K562 (cell line): ENCODE data around the gene RPL38. TPM values are rescaled to one million over a fixed set of nuclear protein-coding genes. Genes with fewer than 3 reads are reported as not detected.

Experiments used
- ATAC-seq: fragments of 200-7000 bp; cut with Tn5 transposase; 3 replicates; pipeline ENCODE4 v1.9.1; 2020; ENCODE audit warnings: moderate library complexity
- BruUV-seq: library from RNA; stranded (reverse); fragments of 400-500 nt; replicated peaks from 2 replicates; lab custom pipeline; 2021; lab: Mats Ljungman, UMichigan
- CTCF ChIA-PET: fragments of 300-600 bp; formaldehyde crosslinking; extraction: SDS; loops from one replicate; lab custom pipeline; 2021; ENCODE audit warnings: low intra/inter-chr PET ratio; lab: Yijun Ruan, JAX
- POLR2A ChIA-PET: fragments of 300-600, 350-650 bp; sonication (Branson Sonifier 250); formaldehyde crosslinking; extraction: SDS; loops from one replicate; lab custom pipeline; 2021; ENCODE audit warnings: antibody characterized with exemption, inconsistent platforms; lab: Yijun Ruan, JAX
- DNase-seq, 4 experiments: peaks; one replicate each; pipeline versions ENCODE4 v3.0.0 to v3.0.0-alpha.2; 2011 to 2018; ENCODE audit warnings: low spot score in 3 of 4, mixed read lengths in 3 of 4; ENCODE audit errors: extremely low read depth in 1 of 4
- FAIRE-seq: peaks from 2 replicates; lab custom pipeline; 2011; peaks lifted over from hg19 to GRCh38; lab: Jason Lieb, UNC
- H2AFZ ChIP-seq: 2 replicates; pipeline ENCODE4 v1.6.0; 2011; ENCODE audit warnings: low read depth, low read length, control low read depth, inconsistent platforms
- H3K27ac ChIP-seq: fragments of 200-600 bp; 3 replicates; pipeline ENCODE4 v1.8.0; 2011; ENCODE audit warnings: low read depth, mild to moderate bottlenecking, control low read depth, inconsistent platforms, low read length, moderate library complexity, mixed read lengths; ENCODE audit errors: extremely low read depth
- H3K27me3 ChIP-seq, 2 experiments: fragments of 300-600 bp in 1 of 2; 2 replicates in 1 of 2; 3 replicates in 1 of 2; pipeline versions ENCODE4 v1.6.0 to v1.8.0; 2011; ENCODE audit warnings: inconsistent platforms in 2 of 2, low read length in 2 of 2, mild to moderate bottlenecking in 1 of 2, mixed read lengths in 1 of 2, moderate library complexity in 1 of 2; ENCODE audit not compliant: control insufficient read depth in 2 of 2, insufficient read depth in 2 of 2
- H3K36me3 ChIP-seq: fragments of 300-600 bp; 3 replicates; pipeline ENCODE4 v1.8.0; 2011; ENCODE audit warnings: mild to moderate bottlenecking, low read length, inconsistent platforms; ENCODE audit not compliant: control insufficient read depth, insufficient read depth
- H3K4me1 ChIP-seq, 2 experiments: fragments of 200-600 bp in 1 of 2; replicated peaks in 1 of 2; 2 replicates in 1 of 2; 3 replicates in 1 of 2; pipeline versions ENCODE4 v1.5.1 to v1.8.0; 2011; ENCODE audit warnings: inconsistent platforms in 2 of 2, low read length in 2 of 2, mild to moderate bottlenecking in 1 of 2, mixed read lengths in 1 of 2, moderate library complexity in 1 of 2; ENCODE audit not compliant: control insufficient read depth in 2 of 2, insufficient read depth in 2 of 2
- H3K4me2 ChIP-seq: 2 replicates; pipeline ENCODE4 v1.6.1; 2011; ENCODE audit warnings: low read length, control low read depth, inconsistent platforms, mixed read lengths; ENCODE audit not compliant: insufficient read depth
- H3K4me3 ChIP-seq: fragments of 200-600 bp; sonication (generic), shearing (Covaris generic); 2 replicates; pipeline ENCODE4 v1.5.1; 2016; ENCODE audit warnings: control low read depth, inconsistent platforms
- H3K79me2 ChIP-seq: fragments of 200-600 bp; 3 replicates; pipeline ENCODE4 v1.8.0; 2011; ENCODE audit warnings: low read length, inconsistent platforms; ENCODE audit not compliant: control insufficient read depth, insufficient read depth
- H3K9ac ChIP-seq, 2 experiments: 2 replicates each; pipeline versions ENCODE4 v1.6.0 to v1.6.1; 2011; ENCODE audit warnings: low read depth in 2 of 2, low read length in 2 of 2, control low read depth in 1 of 2, inconsistent platforms in 1 of 2, mild to moderate bottlenecking in 1 of 2, mixed read lengths in 1 of 2; ENCODE audit not compliant: insufficient read depth in 1 of 2
- H3K9me1 ChIP-seq: one replicate; pipeline ENCODE4 v1.6.0; 2011; ENCODE audit warnings: inconsistent platforms, mild to moderate bottlenecking, low read length, moderate library complexity; ENCODE audit not compliant: control insufficient read depth, insufficient read depth
- H3K9me3 ChIP-seq: replicated peaks from 2 replicates; pipeline ENCODE4 v1.5.1; 2011; ENCODE audit warnings: low read depth, low read length, inconsistent platforms; ENCODE audit not compliant: control insufficient read depth, insufficient read depth
- H4K20me1 ChIP-seq: replicated peaks from 2 replicates; pipeline ENCODE4 v1.6.1; 2011; ENCODE audit warnings: low read length, inconsistent platforms, mixed read lengths; ENCODE audit not compliant: control insufficient read depth, insufficient read depth
- CSDE1 ChIP-seq, 2 experiments: fragments of 450-650 bp; IDR thresholded peaks; 2 replicates each; pipeline ENCODE4 v1.6.1; 2016; ENCODE audit warnings: mild to moderate bottlenecking in 1 of 2
- CXXC5 ChIP-seq: fragments of 250-450 bp; sonication (Bioruptor Pico); IDR thresholded peaks from 2 replicates; pipeline ENCODE4 v1.8.0; 2022; ENCODE audit warnings: inconsistent platforms, mild to moderate bottlenecking, moderate library complexity
- MAX ChIP-seq: sonication (generic); formaldehyde crosslinking; IDR thresholded peaks from 2 replicates; pipeline ENCODE4 v1.9.0; 2022; ENCODE audit warnings: mild to moderate bottlenecking, missing genetic modification reagents
- RCOR1 ChIP-seq, 2 experiments: IDR thresholded peaks; 2 replicates each; pipeline ENCODE4 v1.6.1; 2012; ENCODE audit warnings: low read depth in 2 of 2, low read length in 2 of 2, borderline replicate concordance in 1 of 2, improper control_type of control experiment in 1 of 2
- SMARCA4 ChIP-seq: fragments of 450-650 bp; IDR thresholded peaks from 2 replicates; pipeline ENCODE4 v1.6.1; 2016
- U2AF2 ChIP-seq: fragments of 200-400 bp; formaldehyde crosslinking; optimal IDR thresholded peaks from 2 replicates; pipeline ENCODE3; 2017; ENCODE audit warnings: low read depth, mild to moderate bottlenecking, low read length
- ZNF280A ChIP-seq: fragments of 450-650 bp; IDR thresholded peaks from 2 replicates; pipeline ENCODE4 v1.6.1; 2018; ENCODE audit warnings: mild to moderate bottlenecking, low read depth; ENCODE audit not compliant: partially characterized antibody
- ZNF445 ChIP-seq: fragments of 250-450 bp; sonication (Bioruptor Pico); IDR thresholded peaks from 2 replicates; pipeline ENCODE4 v1.4.0; 2020; ENCODE audit warnings: low read depth, mild to moderate bottlenecking, moderate library complexity
- WGBS: fragments of 100-300 bp; shearing (Covaris generic); methylation state at CpG from one replicate; pipeline ENCODE4 v1.1.6; 2016; ENCODE audit warnings: low coverage, mixed read lengths; ENCODE audit not compliant: insufficient coverage; ENCODE audit errors: missing lambda C conversion rate; 5-methylcytosine and 5-hydroxymethylcytosine counted together
- in situ Hi-C: fragments of 300-500 bp; cut with MboI; formaldehyde crosslinking; loops from 4 replicates; pipeline ENCODE4 v1.15.0; 2018; ENCODE audit warnings: inconsistent platforms, mixed read lengths
- intact Hi-C: fragments of 100-400 bp; cut with micrococcal nuclease; formaldehyde crosslinking; loops from 2 replicates; pipeline ENCODE4 v1.14.2; 2022
- polyA plus RNA-seq, 8 experiments: library from polyadenylated mRNA; depleted of rRNA in 4 of 8; stranded (reverse) in 5 of 8; unstranded in 3 of 8; fragments of >200 nt; fragmentation: Nextera tagmentation in 2 of 8; fragmentation: Illumina TruSeq in 1 of 8; extraction: Ambion mirVana in 2 of 8; extraction: Trizol in 1 of 8; gene quantifications; 2 replicates each; pipeline versions ENCODE4 v1.2.1 to v1.2.3, GENCODE V29; 2011 to 2014; ENCODE audit warnings: inconsistent platforms in 1 of 8, missing spikeins in 1 of 8
- total RNA-seq, 7 experiments: library from RNA; depleted of rRNA in 6 of 7; stranded (reverse); fragments of >200 nt in 6 of 7; fragmentation: Illumina TruSeq in 2 of 7; extraction: Trizol in 2 of 7; gene quantifications; 2 replicates each; pipeline versions ENCODE4 v1.2.1 to v1.2.3, GENCODE V29; 2011 to 2021; ENCODE audit warnings: low replicate concordance in 1 of 7

The RPL38 gene
- total and polyA plus RNA-seq, 9 of the 15 experiments (the other 6 are each of a cell fraction or from before 2014, with no cell fraction given) = 1,224 to 3,864 (median 1,939) TPM

- FAIRE-seq (no peak), DNase-seq (no peak), ATAC-seq (peak; percentile 39)
- intact Hi-C loops (no loop called here), in situ Hi-C loops (no loop called here)
- Histone ChIP-seq H3K9me1 (no peaks in the 10 kb centered on the region), H3K4me2 (no peak overlapping the region), H3K9me3 (no peaks in the 10 kb centered on the region), H3K4me3 (no peak overlapping the region), H3K36me3 (no peaks in the 10 kb centered on the region), H3K79me2 (no peaks in the 10 kb centered on the region), H3K27ac (no peak overlapping the region), H2AFZ (no peak overlapping the region), H3K27me3 (peaks cover 0 to 31% of the 10 kb centered on the region in 2 experiments; a peak in 2 of 5 replicates), H3K9ac (no peak overlapping the region), H4K20me1 (no peaks in the 10 kb centered on the region), H3K4me1 (peaks cover 0 to 23% of the 10 kb centered on the region in 2 experiments; a peak in 2 of 5 replicates)
- no TSS peak for BruUV-seq
- ChIA-PET CTCF (no interaction called here), POLR2A (no interaction called here)
- no peak for TF ChIP-seq U2AF2
- TF ChIP-seq CXXC5 (CRISPR knock-in tag) = no peak
- no peak for TF ChIP-seq ZNF445
- TF ChIP-seq CSDE1 (IDR thresholded peaks at IDR 0.05) = no peak
- WGBS = 12% methylated on average over 18 of the region's 21 CpGs
Measured at GRCh38 chr17:74245145-74245831, 41.8 kb downstream of the RPL38 start.

- ChIA-PET POLR2A (interaction anchor here (0.6 kb wide), 1 partner anchor 9 kb away, joined by 3 read pairs; no protein-coding TSS in a partner anchor), CTCF (no interaction called here)
- no peak overlapping the region for H3K9ac ChIP-seq
- H3K36me3 ChIP-seq = no peaks in the 10 kb centered on the region
- H3K27ac ChIP-seq = no peak overlapping the region
- no peak overlapping the region for H3K4me3 ChIP-seq
- peaks cover 0 to 24% of the 10 kb centered on the region in 2 experiments; a peak in 2 of 5 replicates for H3K4me1 ChIP-seq
- H3K4me2 ChIP-seq = no peak overlapping the region
- H4K20me1 ChIP-seq = no peaks in the 10 kb centered on the region
- in situ Hi-C loops (no loop called here), intact Hi-C loops (no loop called here)
- H3K27me3 ChIP-seq = peaks cover 0 to 37% of the 10 kb centered on the region in 2 experiments; a peak in 2 of 5 replicates
- no peak overlapping the region for H2AFZ ChIP-seq
- no TSS peak for BruUV-seq
- no peaks in the 10 kb centered on the region for H3K79me2 ChIP-seq
- no peaks in the 10 kb centered on the region for H3K9me1 ChIP-seq
- WGBS = 3% methylated on average over 3 of the region's 5 CpGs
- FAIRE-seq (no peak), DNase-seq (no peak), ATAC-seq (no peak)
- H3K9me3 ChIP-seq = no peaks in the 10 kb centered on the region
- no peak for TF ChIP-seq SMARCA4
- no peak for TF ChIP-seq MAX (CRISPR knock-in tag)
- TF ChIP-seq ZNF280A = no peak
- no peak for TF ChIP-seq RCOR1 (IDR thresholded peaks at IDR 0.05; ENCODE audit: borderline replicate concordance in 1 of 2, low read depth in 2 of 2, low read length in 2 of 2)
Measured at GRCh38 chr17:74245871-74246270, 42.4 kb downstream of the RPL38 start.
